ENCODE measurements around the gene RABGAP1L. TPM values are rescaled to one million over a fixed set of nuclear protein-coding genes. Genes with fewer than 3 reads are reported as not detected.

RABGAP1L gene
- total RNA-seq, 4 donors from 2014 or later = 42.4 to 74.5 (median 49.1) TPM

- no peak for TF ChIP-seq EP300 (IDR thresholded peaks at IDR 0.05)
- no peak for TF ChIP-seq CTCF (IDR thresholded peaks at IDR 0.05)
- TF ChIP-seq POLR2A (IDR thresholded peaks at IDR 0.05) = no peak
- no peak for DNase-seq (ENCODE audit: low spot score in 2 of 2)
- WGBS, 2 donors = 87 to 93% methylated on average over 1 of the region's 1 CpG
- Histone ChIP-seq H3K27me3 (no peaks in the 10 kb centered on the region), H3K36me3 (no peaks in the 10 kb centered on the region), H3K27ac (no peak overlapping the region), H3K4me1 (peaks cover 0 to 2% (median 0%) of the 10 kb centered on the region in 4 donors), H3K9me3 (no peaks in the 10 kb centered on the region), H3K4me3 (no peak overlapping the region)
Measured at GRCh38 chr1:174870319-174870718, 711.0 kb downstream of the RABGAP1L start.

GRCh38 chr1:174871886-174872285, 712.6 kb downstream of the RABGAP1L start:
- no peak overlapping the region for H3K27ac ChIP-seq
- WGBS, 2 donors = 56 to 64% methylated on average over 2 of the region's 2 CpGs
- H3K36me3 ChIP-seq = no peaks in the 10 kb centered on the region
- peaks cover 0 to 17% (median 0%) of the 10 kb centered on the region in 4 donors for H3K4me1 ChIP-seq
- TF ChIP-seq CTCF (IDR thresholded peaks at IDR 0.05) (no peak), EP300 (IDR thresholded peaks at IDR 0.05) (no peak), POLR2A (IDR thresholded peaks at IDR 0.05) (no peak)
- H3K27me3 ChIP-seq = no peaks in the 10 kb centered on the region
- H3K9me3 ChIP-seq = no peaks in the 10 kb centered on the region
- H3K4me3 ChIP-seq = no peak overlapping the region
- DNase-seq (ENCODE audit: low spot score in 2 of 2) = no peak

GRCh38 chr1:174872615-174873058, 713.3 kb downstream of the RABGAP1L start:
- H3K9me3 ChIP-seq = no peaks in the 10 kb centered on the region
- no peak overlapping the region for H3K27ac ChIP-seq
- H3K27me3 ChIP-seq = no peaks in the 10 kb centered on the region
- DNase-seq (ENCODE audit: low spot score in 2 of 2) = no peak
- H3K36me3 ChIP-seq = no peaks in the 10 kb centered on the region
- peaks cover 0 to 20% (median 0%) of the 10 kb centered on the region in 4 donors for H3K4me1 ChIP-seq
- TF ChIP-seq CTCF (IDR thresholded peaks at IDR 0.05) (no peak), EP300 (IDR thresholded peaks at IDR 0.05) (no peak), POLR2A (IDR thresholded peaks at IDR 0.05) (no peak)
- 91 to 96% methylated on average over 2 of the region's 2 CpGs for WGBS, 2 donors
- no peak overlapping the region for H3K4me3 ChIP-seq

- H3K27ac ChIP-seq = peak overlapping the region in 1 of 4 donors; percentile 43
- DNase-seq (ENCODE audit: low spot score in 2 of 2) = no peak
- 42 to 50% methylated on average over 11 of the region's 11 CpGs for WGBS, 2 donors
- no peaks in the 10 kb centered on the region for H3K36me3 ChIP-seq
- peak overlapping the region in 2 of 4 donors; percentile 17 for H3K4me3 ChIP-seq
- H3K9me3 ChIP-seq = no peaks in the 10 kb centered on the region
- TF ChIP-seq EP300 (IDR thresholded peaks at IDR 0.05) (no peak), CTCF (IDR thresholded peaks at IDR 0.05) (no peak), POLR2A (IDR thresholded peaks at IDR 0.05) (no peak)
- H3K27me3 ChIP-seq = no peaks in the 10 kb centered on the region
- peaks cover 0 to 20% (median 0%) of the 10 kb centered on the region in 4 donors for H3K4me1 ChIP-seq
Measured at GRCh38 chr1:174874331-174875053, 715.2 kb downstream of the RABGAP1L start.

- Histone ChIP-seq H3K4me3 (peak overlapping the region in 1 of 4 donors; percentile 17), H3K27ac (no peak overlapping the region), H3K27me3 (no peaks in the 10 kb centered on the region), H3K9me3 (no peaks in the 10 kb centered on the region), H3K36me3 (no peaks in the 10 kb centered on the region), H3K4me1 (peaks cover 0 to 20% (median 0%) of the 10 kb centered on the region in 4 donors)
- no peak for DNase-seq (ENCODE audit: low spot score in 2 of 2)
- TF ChIP-seq EP300 (IDR thresholded peaks at IDR 0.05) = no peak
- TF ChIP-seq POLR2A (IDR thresholded peaks at IDR 0.05) = no peak
- no peak for TF ChIP-seq CTCF (IDR thresholded peaks at IDR 0.05)
- 61 to 69% methylated on average over 4 of the region's 4 CpGs for WGBS, 2 donors
Measured at GRCh38 chr1:174875306-174875705, 716.0 kb downstream of the RABGAP1L start.
